Kidney glomerular epithelial cell (primary cell): Measurements from ENCODE around the gene STK39.

Experiments used
- DNase-seq: peaks from one replicate; lab custom pipeline; 2025; lab: John Stamatoyannopoulos, UW

Gene STK39

GRCh38 chr2:168182550-168183249, 64.7 kb downstream of the STK39 start:
- DNase-seq: no peak

DNA sequence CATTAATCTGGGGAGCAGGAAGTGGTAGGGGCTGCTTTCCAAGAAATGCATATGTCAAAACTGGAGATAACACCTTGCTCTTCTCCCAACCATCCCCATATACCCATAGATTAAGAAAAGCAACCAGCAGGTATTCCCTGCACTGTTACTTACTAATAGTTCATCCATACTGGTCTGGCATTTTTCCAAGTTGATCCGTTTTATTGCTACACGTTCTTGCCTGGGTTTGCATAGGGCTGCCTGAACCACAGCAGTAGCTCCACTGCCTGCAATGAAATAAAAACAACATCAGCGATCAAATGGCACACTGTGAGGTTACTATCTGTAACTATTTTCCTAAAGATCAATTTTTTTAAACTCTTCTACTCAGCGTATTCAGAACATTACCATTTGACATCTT, 65.6 kb downstream of the STK39 start:
- no peak for DNase-seq

DNA sequence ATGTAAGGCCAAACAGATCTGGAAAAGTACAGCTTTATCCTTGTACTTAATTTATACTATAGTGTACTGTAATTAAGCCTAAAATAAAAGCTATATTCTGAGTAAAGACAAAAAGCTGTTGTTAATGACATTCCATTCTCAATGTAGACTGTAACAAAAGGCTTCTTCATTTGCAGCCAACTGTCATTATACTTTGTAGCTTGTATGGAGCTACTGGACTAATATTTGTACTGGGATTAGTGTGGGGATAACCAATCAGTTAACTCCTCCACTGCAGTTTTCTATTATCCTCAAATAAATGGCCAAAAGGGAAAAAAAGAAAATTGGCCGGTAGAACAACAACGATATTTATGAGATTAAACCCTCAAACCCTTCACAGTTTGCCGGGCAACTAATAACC, 66.5 kb downstream of the STK39 start:
- no peak for DNase-seq

GRCh38 chr2:168180483-168180882, 66.9 kb downstream of the STK39 start:
- DNase-seq: no peak

DNA sequence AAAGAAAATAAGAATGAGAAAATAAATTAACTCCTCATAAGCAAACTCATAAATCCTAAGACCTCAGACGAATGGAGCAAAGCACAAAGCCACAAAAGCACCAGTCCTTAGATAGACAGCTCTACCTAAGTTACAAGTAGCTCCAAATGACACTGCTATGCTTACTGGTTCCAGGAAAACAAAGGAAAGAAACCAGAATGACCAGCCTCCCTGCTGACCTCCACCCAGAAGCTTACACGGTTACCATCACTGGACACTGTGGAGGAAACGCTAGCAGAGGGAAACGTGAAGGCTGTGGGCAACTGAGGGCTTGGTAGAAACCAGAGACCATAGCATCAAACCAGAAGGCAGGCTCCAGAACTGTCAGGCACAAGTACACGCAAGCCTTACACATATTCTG, 67.8 kb downstream of the STK39 start:
- DNase-seq: no peak

DNA sequence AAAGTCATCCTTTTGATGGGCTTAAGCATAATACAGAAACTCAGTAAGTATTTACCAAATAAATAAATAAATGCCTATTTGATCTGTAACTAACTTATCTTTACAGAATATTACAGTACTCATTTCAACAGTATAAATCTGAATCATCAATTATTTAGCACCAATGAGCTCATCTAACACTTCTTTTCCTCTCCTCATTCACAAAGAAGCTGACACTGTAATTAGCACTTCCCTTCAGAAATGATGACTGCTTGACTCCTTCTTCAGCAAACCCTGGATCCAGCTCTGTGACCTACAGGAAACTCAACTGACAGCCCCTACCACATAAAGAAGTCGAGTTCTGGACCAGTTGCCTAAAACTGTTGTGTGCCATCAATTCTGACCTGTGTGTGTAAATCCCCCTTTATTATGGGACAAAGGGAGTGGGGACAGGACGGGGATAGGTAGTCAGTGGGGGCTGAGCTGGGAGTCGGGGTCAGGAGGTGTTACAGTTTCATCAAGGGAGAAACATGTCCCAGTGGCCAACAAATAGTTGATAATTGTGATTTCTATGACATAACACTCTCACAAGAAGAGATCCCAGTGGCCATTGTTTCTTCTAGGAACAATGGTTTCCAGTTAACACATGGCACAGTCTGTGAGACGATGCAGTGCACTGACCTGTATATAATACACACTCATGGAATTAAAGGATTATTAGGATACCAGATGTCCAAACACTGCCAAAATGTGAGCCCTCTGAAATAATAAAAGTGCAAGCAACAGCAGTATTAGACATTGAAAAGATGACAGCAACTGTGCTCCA, 68.7 kb downstream of the STK39 start:
- no peak for DNase-seq

DNA sequence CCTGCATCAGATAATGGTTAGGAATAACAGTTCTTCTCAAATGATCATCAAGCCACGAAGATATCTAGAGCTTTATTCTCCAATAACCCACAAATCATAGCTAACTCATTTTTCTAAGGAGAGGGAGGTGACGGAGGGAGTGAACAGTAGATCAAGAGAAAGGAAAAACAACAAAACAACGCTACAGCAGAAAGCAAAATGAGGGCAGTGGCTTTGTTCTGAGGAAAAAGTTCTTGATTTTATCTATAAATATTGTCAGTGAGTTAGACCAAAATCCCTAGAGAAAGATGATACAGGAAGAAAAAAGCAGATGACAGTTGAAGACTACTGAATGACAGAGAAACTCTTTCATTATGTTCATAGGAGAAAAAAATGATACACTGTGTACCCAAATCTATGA, 71.0 kb downstream of the STK39 start:
- DNase-seq: no peak

DNA sequence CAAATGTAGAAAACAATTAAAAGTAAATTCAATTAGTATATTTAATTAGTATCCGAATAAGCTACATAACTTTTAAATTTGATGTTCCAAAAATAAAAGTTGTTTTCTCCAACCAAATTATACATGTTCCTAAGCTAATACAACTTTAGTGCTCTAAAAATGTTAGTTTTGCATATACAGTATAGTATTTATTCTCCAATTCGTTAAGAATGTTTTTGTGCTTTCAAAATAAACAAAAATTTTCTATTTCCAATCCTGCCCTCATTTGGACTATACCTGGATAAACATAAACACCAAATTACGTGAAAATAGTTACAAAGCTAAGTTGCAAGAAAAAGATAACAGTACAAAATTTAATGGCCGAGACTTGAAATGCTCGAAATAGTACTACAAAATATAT, 71.9 kb downstream of the STK39 start:
- no peak for DNase-seq

GRCh38 chr2:168174756-168175155, 72.6 kb downstream of the STK39 start:
- DNase-seq: no peak

DNA sequence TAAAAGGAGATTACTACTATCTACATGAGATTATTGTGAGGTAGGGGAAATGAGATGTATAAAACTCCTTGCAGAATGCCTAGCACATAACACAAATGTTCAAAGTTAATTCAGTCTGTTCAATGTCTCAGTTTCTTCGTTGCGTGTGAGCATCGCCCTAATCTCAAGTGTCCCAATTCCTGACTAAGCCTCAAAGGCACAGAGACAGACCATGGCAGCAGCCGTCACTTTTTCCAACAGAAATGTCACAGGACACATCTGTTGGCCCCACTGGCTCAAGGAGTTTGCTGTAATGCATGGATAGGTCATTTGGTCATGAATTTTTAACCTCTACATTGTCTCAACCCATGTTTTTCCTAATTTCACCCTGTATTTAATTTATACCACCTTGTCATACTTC, 75.3 kb downstream of the STK39 start:
- DNase-seq: no peak

DNA sequence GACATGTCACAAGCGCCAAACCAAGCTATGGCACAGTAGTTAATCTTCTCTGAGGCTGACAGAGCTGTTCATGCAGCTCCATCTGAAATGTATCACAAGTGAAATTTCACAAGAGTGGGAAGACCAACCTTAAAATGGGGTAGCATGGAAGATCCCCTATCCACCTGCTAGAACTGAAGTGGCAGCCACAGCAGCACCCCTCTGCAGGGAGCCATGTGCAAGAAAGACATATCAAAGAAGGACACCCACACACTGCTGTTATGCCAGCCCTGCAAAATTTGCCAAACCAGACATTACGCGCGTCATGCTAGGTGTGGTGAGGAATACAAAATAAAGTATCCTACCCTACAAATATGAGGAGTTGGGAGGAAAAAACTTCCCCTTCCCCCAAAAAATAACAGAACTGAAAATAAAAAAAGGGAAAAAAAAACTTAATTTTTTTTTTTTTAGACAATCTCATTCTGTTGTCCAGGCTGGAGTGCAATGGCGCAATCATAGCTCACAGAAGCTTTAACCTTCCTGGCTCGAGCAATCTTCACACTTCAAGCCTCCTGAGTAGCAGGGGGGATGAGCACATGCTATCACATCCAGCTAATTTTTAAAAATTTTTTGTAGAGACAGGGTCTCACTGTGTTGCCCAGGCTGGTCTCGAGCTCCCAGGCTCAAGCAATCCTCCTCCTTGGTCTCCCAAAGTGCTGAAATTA, 76.2 kb downstream of the STK39 start:
- DNase-seq: no peak

DNA sequence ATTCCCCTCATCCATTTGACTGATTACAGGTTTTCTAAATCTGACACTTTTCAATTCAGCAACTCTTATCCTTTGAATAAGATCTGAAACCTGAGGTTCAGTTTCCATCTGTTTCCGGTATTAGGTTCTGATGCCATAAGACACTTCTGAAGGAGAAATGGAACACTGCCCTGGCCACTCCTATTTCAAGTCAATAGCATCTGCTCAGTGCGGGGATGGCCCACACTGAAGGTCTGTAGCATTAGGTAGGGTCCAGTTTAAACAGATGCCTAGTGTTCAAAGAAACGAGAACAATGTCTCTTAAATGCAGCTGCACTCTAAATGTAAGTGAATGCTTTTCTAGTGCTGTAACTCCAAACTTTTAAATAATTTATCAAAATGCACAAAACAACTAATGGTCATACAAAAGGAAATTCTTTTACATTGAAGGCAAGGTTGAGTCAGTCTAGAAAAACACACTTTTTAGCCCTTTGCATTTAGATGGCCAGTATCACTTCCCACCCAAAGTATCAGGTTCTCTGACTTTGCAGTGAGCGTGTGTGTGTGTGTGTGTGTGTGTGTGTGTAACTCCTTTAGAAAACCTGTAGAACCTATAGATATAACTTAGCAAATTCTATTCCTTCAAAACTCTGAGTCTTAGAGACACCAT, 78.2 kb downstream of the STK39 start:
- DNase-seq: no peak

DNA sequence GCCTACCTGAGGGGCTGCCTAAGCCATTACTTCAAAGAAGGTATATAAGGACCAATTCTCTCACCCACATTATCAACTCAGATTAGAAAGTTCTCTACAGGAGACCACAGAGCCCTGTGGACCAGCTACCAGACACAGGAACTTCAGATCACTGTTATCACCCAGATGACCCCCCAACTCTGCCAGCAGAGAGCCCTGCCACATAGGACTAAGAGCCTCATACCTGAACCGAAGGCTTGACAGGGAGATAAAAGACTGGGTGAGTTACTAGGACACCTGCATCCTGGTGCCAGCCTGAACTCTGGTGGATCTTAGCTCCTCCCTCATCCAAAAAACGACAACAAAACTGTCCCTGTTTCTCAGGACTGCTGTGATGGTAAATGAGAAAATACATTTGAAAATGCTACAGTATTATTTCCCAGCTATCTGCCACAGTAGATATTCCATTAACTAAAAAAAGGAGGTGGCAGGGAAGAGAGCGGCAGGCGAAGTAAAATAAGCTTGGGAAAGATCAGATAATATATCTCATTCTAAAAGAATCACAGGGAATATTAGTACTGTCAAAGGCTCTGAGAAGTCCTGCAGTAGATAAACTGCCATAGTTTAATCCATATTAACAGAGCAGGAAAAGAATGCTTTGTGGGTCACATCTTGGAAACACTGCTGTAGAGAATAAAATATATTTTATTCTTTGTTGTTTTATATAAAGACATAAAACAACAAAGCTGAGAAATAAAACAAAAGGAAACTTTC, 79.7 kb downstream of the STK39 start:
- no peak for DNase-seq

GRCh38 chr2:168166902-168167510, 80.4 kb downstream of the STK39 start:
- DNase-seq: peak; percentile 24

DNA sequence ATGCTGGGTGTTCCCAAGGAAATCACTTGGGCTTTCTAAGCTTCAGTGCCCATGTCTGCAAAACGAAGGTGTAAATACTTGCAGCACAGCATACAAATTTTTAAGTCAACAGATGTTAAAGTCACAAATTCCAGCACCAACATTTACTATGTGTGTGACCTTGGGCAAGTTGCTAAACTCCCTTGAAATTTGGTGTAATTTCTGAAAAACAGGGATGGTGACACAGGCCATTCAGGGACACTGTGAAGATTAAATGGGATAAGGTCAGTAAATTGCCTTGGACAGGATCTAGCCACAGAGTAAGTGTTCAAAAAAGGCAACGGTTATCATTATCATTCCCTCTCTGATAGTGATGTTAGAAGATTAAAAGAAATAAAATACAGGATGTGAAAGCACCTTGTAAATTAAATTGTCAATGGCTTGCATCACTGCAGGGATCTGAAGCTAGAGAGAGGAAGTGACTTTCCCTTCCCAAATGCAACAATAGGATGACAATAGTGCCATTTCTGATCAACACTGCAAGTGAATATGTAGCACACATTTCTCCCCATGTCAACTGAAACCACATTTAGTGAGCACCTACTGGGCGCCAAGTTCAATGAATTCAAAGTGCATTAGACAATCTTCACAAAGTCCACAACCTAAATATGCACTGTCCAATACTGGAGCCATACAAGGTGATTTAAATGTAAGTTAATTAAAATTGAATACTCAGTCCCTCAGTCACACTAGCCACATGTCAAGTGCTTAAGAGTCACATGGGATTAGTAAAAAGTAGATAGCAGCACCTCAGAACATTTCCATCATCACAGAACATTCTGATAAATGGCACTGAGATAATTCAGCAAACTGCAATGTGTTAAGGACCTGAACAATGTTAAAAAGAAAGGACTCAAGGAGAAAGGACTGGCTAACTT, 81.2 kb downstream of the STK39 start:
- no peak for DNase-seq

GRCh38 chr2:168165397-168165796, 82.0 kb downstream of the STK39 start:
- DNase-seq: no peak

- no peak for DNase-seq
These were observed 86.5 kb downstream of the STK39 start for GRCh38 chr2:168160897-168161296.

- DNase-seq: no peak
These were observed 87.4 kb downstream of the STK39 start for GRCh38 chr2:168159754-168160585.

DNA sequence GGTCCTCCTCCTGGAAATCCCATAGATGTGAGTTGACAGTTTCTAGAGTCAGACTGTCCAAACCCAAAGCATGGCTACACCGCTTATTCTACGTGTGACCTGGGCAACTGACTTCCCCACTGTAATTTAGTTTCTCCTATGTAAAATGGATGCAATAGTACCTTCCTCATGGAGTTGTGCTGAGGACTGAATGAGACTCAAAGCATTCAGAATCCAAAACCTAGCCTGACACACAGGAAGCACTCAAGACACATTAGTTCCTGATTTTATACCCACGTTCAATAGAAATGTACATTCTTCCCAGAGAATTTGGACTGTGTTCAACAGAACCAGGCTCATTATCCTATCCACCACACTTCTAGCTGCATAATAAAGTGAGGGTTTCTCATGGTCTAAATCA, 88.8 kb downstream of the STK39 start:
- no peak for DNase-seq
